ENCODE results near the gene TRMO. TPM values are rescaled to one million over a fixed set of nuclear protein-coding genes. Genes with fewer than 3 reads are reported as not detected.

The TRMO gene
- total and polyA plus RNA-seq, 2 of the 8 experiments (the other 6 are each of a cell fraction or from before 2014, with no cell fraction given), result 4.6 to 5.6 TPM

DNA sequence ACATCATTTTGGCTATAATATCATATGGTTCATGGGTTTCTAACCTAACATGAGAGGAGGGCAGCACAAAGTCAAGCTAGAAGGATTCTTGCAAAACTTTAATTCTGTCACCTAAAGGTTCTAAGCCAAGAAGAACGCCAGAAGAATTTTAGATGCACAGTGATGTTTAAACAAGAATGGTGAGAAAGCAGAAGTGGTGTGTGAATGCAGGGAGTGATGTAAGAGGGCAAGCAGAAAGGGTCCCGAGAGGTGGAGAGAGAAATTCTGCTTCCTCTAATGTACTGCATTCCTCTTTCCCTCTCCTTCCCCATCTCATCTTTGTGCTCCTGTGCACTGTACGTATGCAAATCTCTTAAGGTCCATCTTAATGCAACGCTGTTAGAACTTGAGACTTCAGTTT is 2.1 kb upstream of the TRMO start:
- no peaks in the 10 kb centered on the region; a peak in 2 of 7 replicates for H3K27me3 ChIP-seq (replicated peaks in 1 of 4; ENCODE audit: control insufficient read depth in 3 of 4, extremely low read depth in 1 of 4, insufficient read depth in 3 of 4, low read length in 3 of 4)
- POLR2A ChIA-PET (ENCODE audit: partially characterized antibody), result interaction anchor here (1.0 kb wide), 1 partner anchor 57 kb away, joined by 3 read pairs; no protein-coding TSS in a partner anchor
- H2AFZ ChIP-seq (ENCODE audit: low read length), result no peak overlapping the region

More for the DNA sequence above, 2.1 kb upstream of the TRMO start:
- TF ChIP-seq SIRT6 (IDR thresholded peaks at IDR 0.05; ENCODE audit: low read length) (no peak), CHD2 (IDR thresholded peaks at IDR 0.05; ENCODE audit: low read length) (no peak), HDAC2 (IDR thresholded peaks at IDR 0.05; ENCODE audit: borderline replicate concordance in 1 of 2, low read depth in 2 of 2, low read length in 2 of 2) (no peak)
- TF ChIP-seq, protein P1, sequence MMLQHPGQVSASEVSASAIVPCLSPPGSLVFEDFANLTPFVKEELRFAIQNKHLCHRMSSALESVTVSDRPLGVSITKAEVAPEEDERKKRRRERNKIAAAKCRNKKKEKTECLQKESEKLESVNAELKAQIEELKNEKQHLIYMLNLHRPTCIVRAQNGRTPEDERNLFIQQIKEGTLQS (IDR thresholded peaks at IDR 0.05; ENCODE audit: insufficient read depth, low read depth, low read length), result no peak
- TF ChIP-seq, protein P2, sequence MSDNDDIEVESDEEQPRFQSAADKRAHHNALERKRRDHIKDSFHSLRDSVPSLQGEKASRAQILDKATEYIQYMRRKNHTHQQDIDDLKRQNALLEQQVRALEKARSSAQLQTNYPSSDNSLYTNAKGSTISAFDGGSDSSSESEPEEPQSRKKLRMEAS (IDR thresholded peaks at IDR 0.05), result no peak
- Histone ChIP-seq H4K5ac (ENCODE audit: insufficient read length, low read depth, low read length) (no peak overlapping the region), H3K9ac (replicated peaks in 1 of 4; ENCODE audit: extremely low read depth in 1 of 4, low read depth in 3 of 4, low read length in 3 of 4) (no peak overlapping the region), H3K23me2 (ENCODE audit: low read depth, low read length) (peaks cover 8% of the 10 kb centered on the region), H3K27ac (ENCODE audit: low read depth, low read length) (no peak overlapping the region), H3K36me3 (ENCODE audit: control insufficient read depth in 2 of 4, insufficient read depth in 4 of 4, low read length in 3 of 4) (no peaks in the 10 kb centered on the region), H2BK5ac (ENCODE audit: low read depth, low read length) (no peak overlapping the region), H3K79me2 (ENCODE audit: control insufficient read depth in 1 of 2, insufficient read depth in 2 of 2, low read length in 2 of 2) (no peaks in the 10 kb centered on the region), H3K4me2 (ENCODE audit: insufficient read depth in 1 of 2, low read depth in 2 of 2, low read length in 2 of 2) (no peak overlapping the region), H3K14ac (ENCODE audit: insufficient read length) (no peak overlapping the region), H3K9me3 (ENCODE audit: insufficient read depth in 2 of 2, low read depth in 1 of 2, low read length in 1 of 2) (no peaks in the 10 kb centered on the region), H3K4me1 (replicated peaks in 1 of 4; ENCODE audit: control insufficient read depth in 3 of 4, insufficient read depth in 4 of 4, low read length in 3 of 4) (no peaks in the 10 kb centered on the region; a peak in 1 of 7 replicates), H3K4me3 (ENCODE audit: extremely low read depth in 1 of 4, insufficient read depth in 2 of 4, low read depth in 3 of 4, low read length in 4 of 4) (no peak overlapping the region), H3K23ac (ENCODE audit: insufficient read length) (no peak overlapping the region), H2BK120ac (replicated peaks; ENCODE audit: low read depth, low read length) (no peak overlapping the region), H3K79me1 (ENCODE audit: low read depth, low read length) (no peaks in the 10 kb centered on the region), H4K8ac (ENCODE audit: extremely low read depth, insufficient read depth, low read length) (no peak overlapping the region), H2BK12ac (ENCODE audit: low read depth, low read length) (no peak overlapping the region), H3K56ac (replicated peaks; ENCODE audit: insufficient read length, low read depth, low read length) (no peak overlapping the region), H2AK5ac (ENCODE audit: low read depth, low read length) (no peak overlapping the region), H2BK15ac (ENCODE audit: low read length) (no peak overlapping the region), H4K20me1 (replicated peaks in 1 of 2; ENCODE audit: control insufficient read depth in 1 of 2, insufficient read depth in 2 of 2, low read length in 2 of 2) (no peaks in the 10 kb centered on the region), H2BK20ac (ENCODE audit: low read length) (no peak overlapping the region), H3K4ac (replicated peaks; ENCODE audit: insufficient read length, low read depth, low read length) (no peak overlapping the region), H3K18ac (ENCODE audit: extremely low read depth, low read length) (no peak overlapping the region), H4K91ac (replicated peaks; ENCODE audit: insufficient read length, low read length) (no peak overlapping the region)
- FAIRE-seq (no peak), DNase-seq (ENCODE audit: low read depth in 1 of 2, low spot score in 2 of 2) (no peak)
- 72% methylated on average over 4 of the region's 4 CpGs; no CpG with 5 or more reads in 1 of the 2 experiments for WGBS, 2 experiments (ENCODE audit: extremely low coverage in 1 of 2, insufficient coverage in 1 of 2, insufficient read length in 1 of 2, insufficient replicate concordance in 2 of 2, low coverage in 1 of 2, low lambda C conversion rate in 2 of 2, missing lambda C conversion rate in 1 of 2)
- CTCF ChIA-PET (ENCODE audit: partially characterized antibody), result interaction anchor here (0.6 to 2.5 kb wide), 20 partner anchors 10 to 283 kb away, joined by 3 to 10 read pairs (median 4); no protein-coding TSS in a partner anchor

Measured in H1 (cell line).